T-helper 2 cell (primary cell): ENCODE measurements around the gene P3R3URF.
A peak's percentile ranks its signal among the peaks of the same experiment; 100 is the strongest.

ENCODE experiments used
- DNase-seq, 5 experiments: peaks; one replicate each; pipeline versions ENCODE4 v3.0.0 to v3.0.0-alpha.2; 2012 to 2022

The P3R3URF gene

GRCh38 chr1:46172321-46172720, 4.0 kb downstream of the P3R3URF start:
- no peak for DNase-seq

DNA sequence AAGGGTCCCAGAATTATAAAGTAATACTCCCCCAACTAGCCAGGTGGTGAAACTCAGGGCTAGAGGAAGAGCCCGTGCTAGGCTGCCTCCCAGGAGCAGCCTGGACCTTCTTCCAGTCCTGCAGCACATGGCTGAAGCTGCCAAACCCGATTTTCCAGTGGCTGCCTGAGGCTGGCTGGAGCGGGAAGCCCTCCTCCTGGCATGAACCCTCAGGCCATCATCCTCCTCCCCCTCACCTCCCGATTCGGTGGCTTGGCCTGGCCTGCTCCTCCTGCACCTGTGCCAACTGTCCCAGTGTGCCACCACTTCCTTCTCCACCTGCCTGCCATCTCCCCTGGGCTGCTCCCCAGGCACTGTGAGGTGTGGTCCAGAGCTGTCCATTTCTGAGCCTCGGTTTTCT, 4.4 kb downstream of the P3R3URF start:
- no peak for DNase-seq

- DNase-seq = no peak
These were observed 4.9 kb downstream of the P3R3URF start for GRCh38 chr1:46171351-46171750.

DNA sequence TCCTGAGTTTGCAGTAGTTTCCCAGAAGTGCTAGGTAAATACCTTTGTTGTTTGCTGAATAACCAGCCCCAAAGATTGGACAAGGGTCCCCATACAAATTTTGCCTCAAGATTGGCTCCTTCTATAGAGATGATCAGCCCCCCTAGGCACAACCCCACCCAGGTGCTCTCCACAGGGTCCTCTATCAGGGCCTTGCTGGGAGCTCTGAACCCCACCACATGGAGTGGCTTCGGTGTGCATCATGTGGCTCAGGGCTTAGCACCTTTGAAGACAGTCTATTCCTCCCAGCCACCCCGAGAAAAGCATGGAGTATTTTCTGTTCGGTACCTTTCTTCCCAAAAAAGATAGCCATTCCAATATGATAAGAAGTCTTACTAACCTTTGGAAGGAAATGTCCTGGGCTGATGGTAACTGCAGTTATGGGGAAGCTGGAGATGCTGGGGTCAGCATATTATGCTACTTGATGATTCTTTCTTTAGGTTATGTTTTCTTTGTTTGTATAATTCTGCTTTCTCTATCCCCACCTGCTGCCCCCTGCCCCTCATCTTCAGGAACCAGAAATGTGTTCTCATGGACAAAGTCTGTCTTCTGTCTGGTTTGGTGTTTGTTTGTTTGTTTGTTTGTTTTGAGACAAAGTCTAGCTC, 6.4 kb downstream of the P3R3URF start:
- DNase-seq = no peak

GRCh38 chr1:46168477-46168876, 7.8 kb downstream of the P3R3URF start:
- DNase-seq = no peak

DNA sequence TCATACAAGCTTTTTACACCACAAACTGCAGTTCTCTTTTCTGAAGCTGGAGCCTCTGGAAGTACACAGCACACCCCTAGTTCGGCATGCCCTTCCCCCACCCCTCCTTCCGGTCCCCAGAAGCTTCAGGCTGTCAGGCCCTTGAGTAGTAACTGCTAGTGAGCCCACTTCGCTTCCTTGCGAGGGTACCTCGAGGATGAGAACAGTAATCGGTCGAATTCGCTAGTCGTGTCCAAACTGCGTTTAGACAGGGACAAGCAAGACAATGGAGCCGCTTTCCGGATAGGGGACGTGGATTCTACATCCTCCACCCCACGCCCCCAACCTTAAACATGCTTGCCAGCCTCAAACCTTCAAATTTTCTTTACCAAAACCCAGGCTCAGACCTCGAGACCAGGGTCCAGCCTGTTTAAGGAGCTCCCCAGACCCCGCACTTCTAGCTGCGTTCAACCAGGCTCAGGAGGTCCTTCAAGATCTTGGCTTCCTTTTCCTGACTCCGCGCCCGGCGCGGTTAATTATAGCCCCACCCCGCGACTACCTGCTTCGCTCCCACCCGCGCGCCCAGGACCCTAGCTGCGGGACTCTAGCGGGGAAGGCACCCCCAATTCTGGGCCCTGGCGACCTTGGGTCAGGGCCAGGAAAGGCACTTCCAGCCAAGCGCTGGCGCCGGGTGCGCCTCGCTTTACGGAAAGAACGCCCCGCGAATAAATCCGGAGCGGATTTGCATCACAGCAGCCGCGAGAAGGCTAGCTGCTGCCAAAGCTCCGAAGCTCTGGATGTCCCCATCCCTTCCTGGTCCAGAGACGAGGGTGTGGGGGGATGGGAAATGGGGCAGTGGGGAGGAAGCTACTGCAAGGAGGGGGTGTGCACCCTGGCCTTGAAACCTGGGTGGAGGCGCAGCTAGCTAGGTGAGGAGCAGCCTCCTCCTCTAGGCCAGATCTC, 9.5 kb downstream of the P3R3URF start:
- peak in 3 of 5 experiments; percentile 3 to 61 (median 12) for DNase-seq

DNA sequence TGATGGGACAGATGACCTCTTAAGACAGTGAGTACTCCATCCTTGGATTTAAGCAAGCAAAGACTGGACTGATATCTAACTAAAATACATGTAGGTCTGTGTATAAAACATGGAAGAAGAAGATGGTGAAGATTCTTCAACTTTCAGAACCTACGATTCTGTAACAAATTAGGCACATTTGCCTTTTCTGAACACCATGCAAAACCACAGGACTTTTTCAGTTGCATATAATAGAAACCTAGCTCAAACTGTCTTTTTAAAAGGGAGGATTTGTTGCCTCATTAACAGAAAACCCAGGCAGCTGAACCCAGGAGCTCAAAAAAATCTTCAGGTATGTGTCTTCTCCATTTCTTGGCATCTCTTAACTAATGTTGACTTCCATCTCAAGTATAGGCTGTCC, 16.1 kb downstream of the P3R3URF start:
- no peak for DNase-seq

- DNase-seq = no peak
These were observed 16.8 kb downstream of the P3R3URF start for GRCh38 chr1:46159516-46159915.

DNA sequence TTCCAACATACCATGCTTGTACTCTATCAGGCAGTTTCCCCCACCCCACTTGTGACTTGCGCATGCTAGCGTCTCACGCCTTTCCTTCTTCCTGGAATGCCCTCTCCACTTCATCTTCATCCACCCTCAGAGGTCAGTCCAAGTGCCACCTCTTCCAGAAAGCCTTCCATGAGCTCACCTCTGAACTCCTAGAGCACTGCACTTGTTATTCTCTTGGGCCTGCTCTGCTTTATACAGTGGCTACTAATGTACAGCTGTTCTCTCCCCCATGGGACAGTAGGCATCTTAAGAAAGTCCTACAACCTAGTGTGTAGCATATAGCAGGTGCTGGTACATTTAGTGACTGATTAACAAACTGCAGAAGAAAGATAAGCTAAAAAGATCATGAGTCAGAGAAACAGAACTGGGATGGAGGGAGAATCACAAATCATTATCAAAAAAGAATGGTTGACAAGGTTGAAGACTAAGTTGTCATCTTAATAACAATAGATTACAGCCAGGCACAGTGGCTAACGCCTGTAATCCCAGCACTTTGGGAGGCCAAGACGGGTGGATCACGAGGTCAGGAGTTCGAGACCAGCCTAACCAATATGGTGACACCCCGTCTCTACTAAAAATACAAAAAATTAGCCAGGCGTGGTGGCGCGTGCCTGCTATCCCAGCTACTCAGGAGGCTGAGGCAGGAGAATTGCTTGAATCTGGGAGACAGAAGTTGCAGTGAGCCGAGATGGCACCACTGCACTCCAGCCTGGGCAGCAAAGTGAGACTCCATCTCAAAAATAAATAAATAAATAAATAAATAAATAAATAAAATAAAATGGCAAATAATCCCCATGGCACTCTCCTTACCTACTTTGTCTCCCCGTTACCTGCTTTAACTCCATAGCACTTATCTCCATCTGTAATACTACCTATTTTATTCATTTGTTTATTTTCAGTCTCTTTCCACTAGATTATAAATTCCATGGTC, 17.7 kb downstream of the P3R3URF start:
- no peak for DNase-seq

GRCh38 chr1:46157916-46158311, 18.4 kb downstream of the P3R3URF start:
- DNase-seq = no peak

DNA sequence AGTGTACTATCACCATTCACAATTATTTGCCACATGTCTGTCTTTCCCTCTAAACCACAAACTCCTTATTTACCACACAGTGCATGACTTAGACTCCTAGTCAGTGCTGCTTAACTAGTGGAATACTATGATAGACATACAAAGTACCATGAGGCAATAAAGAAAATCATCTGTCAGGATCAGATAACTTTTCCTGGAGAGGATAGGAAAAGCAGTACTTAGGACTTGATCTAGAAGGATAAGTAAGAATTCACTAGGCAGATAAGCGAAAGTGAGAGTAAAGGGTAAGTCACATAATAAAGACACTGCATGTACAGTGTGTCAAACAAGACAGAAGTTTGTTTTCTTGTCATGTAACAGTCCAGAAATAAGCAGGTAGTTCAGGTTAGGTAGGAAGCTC, 22.6 kb downstream of the P3R3URF start:
- DNase-seq = no peak

DNA sequence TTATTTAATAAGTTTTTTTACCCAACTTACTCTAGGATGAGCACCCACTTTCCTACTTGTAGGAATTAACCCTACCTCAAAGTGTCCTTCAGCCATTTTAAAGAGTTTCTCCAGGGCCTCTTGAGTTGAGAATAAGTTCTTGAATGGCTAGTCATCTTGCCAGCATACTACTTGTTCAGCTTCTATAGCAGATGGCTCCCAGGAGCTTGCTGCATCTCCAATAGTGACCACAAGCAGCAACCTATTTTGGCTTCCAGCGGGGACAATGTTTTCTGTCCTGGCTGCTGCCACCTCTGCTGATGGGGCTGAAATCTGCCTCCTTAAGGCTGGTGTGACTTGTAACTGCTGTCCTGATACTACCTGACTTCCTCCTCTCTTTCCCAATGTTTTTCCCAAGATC, 23.1 kb downstream of the P3R3URF start:
- no peak for DNase-seq

GRCh38 chr1:46152016-46152415, 24.3 kb downstream of the P3R3URF start:
- DNase-seq = no peak

DNA sequence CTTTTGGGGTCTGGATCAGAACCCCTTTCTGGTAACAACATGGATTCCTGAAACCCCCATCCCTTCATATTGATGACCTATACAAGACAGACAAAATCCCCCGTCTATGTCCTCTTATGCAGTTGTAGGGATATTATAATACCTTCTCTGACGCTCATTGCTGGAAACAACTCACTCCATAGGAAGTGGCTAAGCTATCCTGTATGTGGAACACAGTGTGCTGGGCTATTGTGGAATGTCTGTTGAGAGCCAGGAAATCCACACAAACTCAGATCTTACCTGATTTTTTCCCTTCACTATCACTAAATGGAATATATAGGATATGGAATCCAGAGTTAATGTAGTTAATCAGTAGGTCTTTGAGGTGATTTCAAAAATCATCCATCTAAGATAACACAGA, 26.2 kb downstream of the P3R3URF start:
- DNase-seq = no peak

DNA sequence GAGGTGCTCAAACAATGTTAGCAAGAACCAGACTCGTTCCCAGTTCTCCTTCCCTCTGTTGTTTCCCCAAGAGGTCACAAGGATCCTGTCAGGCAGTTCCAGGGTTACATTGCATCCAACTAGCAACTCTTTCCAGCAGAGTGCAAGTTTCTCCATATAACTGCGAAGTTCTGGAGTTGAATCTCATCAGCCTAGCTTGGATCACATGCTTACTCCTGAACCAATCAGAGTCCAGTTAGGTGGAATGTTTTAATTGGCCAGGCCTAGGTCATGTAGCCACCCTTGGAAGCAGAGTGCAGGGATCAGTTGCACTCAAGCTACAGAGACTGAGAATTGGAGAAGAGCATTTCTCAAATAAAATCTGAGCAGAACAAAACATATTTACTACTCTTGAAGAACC, 28.0 kb downstream of the P3R3URF start:
- no peak for DNase-seq

GRCh38 chr1:46137916-46138315, 38.4 kb downstream of the P3R3URF start:
- no peak for DNase-seq

DNA sequence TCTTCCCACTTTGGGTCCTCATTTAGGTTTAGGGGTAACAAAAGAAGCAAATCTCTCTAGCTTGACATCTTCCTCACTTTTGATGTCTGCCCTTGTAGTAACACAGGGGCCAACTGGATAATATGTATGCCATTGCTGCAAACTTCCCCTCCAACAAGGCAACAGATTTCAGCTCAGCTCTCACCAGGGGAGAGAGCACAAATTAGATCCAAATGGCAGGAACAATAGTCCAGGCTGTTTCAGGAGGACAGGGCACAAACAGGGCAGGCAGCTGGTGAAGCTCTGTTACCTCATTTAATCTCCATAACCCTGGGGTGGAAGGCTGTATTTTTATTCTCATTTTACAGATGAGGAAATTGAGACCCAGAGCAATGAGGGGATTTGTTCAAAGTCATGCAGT, 39.6 kb downstream of the P3R3URF start:
- no peak for DNase-seq

DNA sequence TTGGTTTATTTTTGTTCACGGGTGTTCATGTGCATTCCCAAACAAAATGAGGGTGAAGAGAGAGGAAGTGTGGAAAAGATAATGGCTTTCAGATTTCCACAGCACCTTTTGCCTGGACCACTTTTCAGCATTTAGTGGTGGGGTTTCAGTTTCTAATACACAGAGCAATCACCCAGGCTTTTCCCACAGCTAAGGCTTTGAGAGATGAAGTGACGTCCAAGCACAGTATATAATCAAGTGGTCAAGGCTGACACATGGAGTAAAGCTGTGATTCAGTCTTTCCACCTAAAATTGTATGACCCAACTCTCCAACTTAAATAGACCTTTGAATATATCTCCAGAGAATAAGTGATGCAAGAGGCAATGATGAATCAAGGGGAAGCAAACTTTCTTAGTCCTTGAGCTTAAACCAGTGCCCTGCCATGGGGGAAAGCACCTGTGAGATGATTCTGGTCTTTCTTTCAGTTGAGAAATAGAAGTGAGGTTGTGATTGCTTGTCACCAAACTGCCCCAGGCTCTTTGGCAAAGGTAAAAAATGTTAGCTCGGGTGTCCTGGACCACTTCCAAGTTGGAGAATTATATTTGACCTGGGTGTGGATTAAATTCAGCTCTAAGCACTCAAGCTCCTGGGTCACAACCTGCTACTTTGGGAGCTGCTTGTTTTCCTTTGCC, 41.5 kb downstream of the P3R3URF start:
- no peak for DNase-seq

- DNase-seq = no peak
These were observed 42.4 kb downstream of the P3R3URF start for GRCh38 chr1:46133781-46134350.

GRCh38 chr1:46133181-46133658, 43.1 kb downstream of the P3R3URF start:
- peak in 1 of 5 experiments; percentile 24 for DNase-seq

GRCh38 chr1:46132529-46133180, 43.6 kb downstream of the P3R3URF start, which contains the start of gene PIK3R3:
Gene PIK3R3 (minus strand): TSS chr1:46132629. CDS start chr1:46131952, 677 bp downstream.
- peak; percentile 56 to 98 (median 86) for DNase-seq
